ENCODE results near the gene CRLF3. TPM values are rescaled to one million over a fixed set of nuclear protein-coding genes. Genes with fewer than 3 reads are reported as not detected.

The CRLF3 gene
- total and polyA plus RNA-seq, 2 of the 4 experiments (the other 2 are of a cell fraction), result 6.1 to 15.2 TPM

GRCh38 chr17:30858556-30859250 lies 34.2 kb upstream of the CRLF3 start:
- no peak overlapping the region for H2BK5ac ChIP-seq (ENCODE audit: low read depth, low read length, poor library complexity, severe bottlenecking)
- H2AK9ac ChIP-seq (replicated peaks; ENCODE audit: low read depth, low read length, poor library complexity), result no peak overlapping the region
- TF ChIP-seq POLR2A (IDR thresholded peaks at IDR 0.05; ENCODE audit: low read depth, low read length), result no peak
- TF ChIP-seq BHLHE40 (IDR thresholded peaks at IDR 0.05; ENCODE audit: low read depth, low read length), result no peak
- TF ChIP-seq FOS (IDR thresholded peaks at IDR 0.05; ENCODE audit: low read depth, low read length), result no peak
- TF ChIP-seq ELK1 (IDR thresholded peaks at IDR 0.05; ENCODE audit: borderline replicate concordance, low read depth, low read length), result no peak
- no peak for TF ChIP-seq MAZ (IDR thresholded peaks at IDR 0.05; ENCODE audit: borderline replicate concordance, low read depth, low read length)
- TF ChIP-seq MAFK (IDR thresholded peaks at IDR 0.05; ENCODE audit: low read depth, low read length), result no peak
- TF ChIP-seq RAD21 (IDR thresholded peaks at IDR 0.05; ENCODE audit: low read length), result no peak
- TF ChIP-seq RFX5 (IDR thresholded peaks at IDR 0.05; ENCODE audit: low read depth, low read length), result no peak
- TF ChIP-seq CHD1 (IDR thresholded peaks at IDR 0.05; ENCODE audit: low read depth, low read length), result no peak
- no peak for TF ChIP-seq MXI1 (IDR thresholded peaks at IDR 0.05; ENCODE audit: borderline replicate concordance, low read depth, low read length)
- in situ Hi-C loops (cut with MboI; ENCODE audit: low sequenced_read_pairs), result no loop called here
- WGBS, 2 experiments (ENCODE audit: extremely low coverage in 2 of 2, insufficient read length in 1 of 2), result no CpG with 5 or more reads among the region's 9 CpGs
- H4K5ac ChIP-seq (ENCODE audit: low read depth, low read length), result no peak overlapping the region
- H3K18ac ChIP-seq (ENCODE audit: low read depth, low read length), result no peak overlapping the region
- H2BK120ac ChIP-seq (ENCODE audit: low read depth, low read length), result no peak overlapping the region
- intact Hi-C loops (cut with micrococcal nuclease), result no loop called here
- no TSS peak for BruUV-seq (replicated peaks)
- no peak overlapping the region for H2AFZ ChIP-seq (replicated peaks; ENCODE audit: low read length, poor library complexity)
- H3K9me3 ChIP-seq (ENCODE audit: control insufficient read depth, insufficient read depth, low read length), result no peaks in the 10 kb centered on the region
- no peaks in the 10 kb centered on the region for H4K20me1 ChIP-seq (ENCODE audit: insufficient read depth, low read length)
- no peak overlapping the region for H2BK15ac ChIP-seq (ENCODE audit: low read depth, low read length)
- dilution Hi-C loops (cut with HindIII; ENCODE audit: low sequenced_read_pairs, unreplicated experiment), result no loop called here
- no peak overlapping the region for H3K4ac ChIP-seq (ENCODE audit: low read depth, low read length)
- no peaks in the 10 kb centered on the region for H3K27me3 ChIP-seq (ENCODE audit: control insufficient read depth, insufficient read depth, low read length)
- no peak overlapping the region for H3K4me3 ChIP-seq (ENCODE audit: insufficient read depth, low read depth, low read length)
- no peak overlapping the region for H3K4me2 ChIP-seq (ENCODE audit: low read depth, low read length)
- no peaks in the 10 kb centered on the region for H3K4me1 ChIP-seq (ENCODE audit: control insufficient read depth, insufficient read depth, low read length)
- peak; percentile 1 for DNase-seq
- H3K23ac ChIP-seq (ENCODE audit: low read depth, low read length), result no peak overlapping the region
- no peak overlapping the region for H2AK5ac ChIP-seq (ENCODE audit: low read depth, low read length)
- no peaks in the 10 kb centered on the region for H3K9me1 ChIP-seq (ENCODE audit: insufficient read depth, low read length)
- no peaks in the 10 kb centered on the region; a peak in 1 of 4 replicates for H3K79me1 ChIP-seq (ENCODE audit: low read depth in 1 of 2, low read length in 2 of 2)
- H2BK20ac ChIP-seq (ENCODE audit: low read depth, low read length), result no peak overlapping the region
- ChIA-PET POLR2A (ENCODE audit: unreplicated experiment) (interaction anchor here (0.6 kb wide), 1 partner anchor 18 kb away, joined by 3 read pairs; no protein-coding TSS in a partner anchor), CTCF (no interaction called here)
- no peak overlapping the region for H4K91ac ChIP-seq (ENCODE audit: insufficient read depth, low read depth, low read length)
- H3K36me3 ChIP-seq (ENCODE audit: control insufficient read depth, insufficient read depth, low read length), result peaks cover 4% of the 10 kb centered on the region; the same call in 1 of the 2 replicates
- no peak for ATAC-seq (ENCODE audit: low read depth)
- H4K8ac ChIP-seq (ENCODE audit: low read depth in 2 of 2, low read length in 2 of 2), result no peak overlapping the region
- no peak overlapping the region for H3K9ac ChIP-seq (ENCODE audit: low read depth, low read length)
- H3K56ac ChIP-seq (ENCODE audit: extremely low read depth, insufficient read depth, low read length), result no peak overlapping the region
- H3K27ac ChIP-seq (ENCODE audit: insufficient read depth, low read length), result no peak overlapping the region
- no peak overlapping the region for H3K14ac ChIP-seq (replicated peaks; ENCODE audit: low read depth, low read length)

Measured in IMR-90 (cell line).